ENCODE results near the gene TEKT1.

The TEKT1 gene

DNA sequence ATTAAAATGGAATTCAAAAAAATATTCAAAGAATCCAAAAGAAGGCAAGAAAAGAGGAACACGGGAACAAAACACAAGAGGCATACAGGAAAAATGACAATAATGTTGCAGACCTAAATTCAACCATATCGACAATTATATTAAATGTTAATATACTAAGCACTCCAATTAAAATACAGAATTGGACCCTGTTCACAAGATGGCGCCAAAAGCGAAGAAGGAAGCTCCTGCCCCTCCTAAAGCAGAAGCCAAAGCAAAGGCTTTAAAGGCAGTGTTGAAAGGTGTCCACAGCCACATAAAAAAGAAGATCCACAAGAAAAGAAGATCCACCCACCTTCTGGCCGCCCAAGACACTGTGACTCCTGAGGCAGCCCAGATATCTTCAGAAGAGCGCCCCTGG lies 82.0 kb downstream of the TEKT1 start:
- no peak for TF ChIP-seq CTCF (IDR thresholded peaks at IDR 0.05; ENCODE audit: borderline replicate concordance, insufficient read depth, low read depth, low read length)
- no peak overlapping the region for H3K4me3 ChIP-seq (ENCODE audit: low read depth, low read length)

DNA sequence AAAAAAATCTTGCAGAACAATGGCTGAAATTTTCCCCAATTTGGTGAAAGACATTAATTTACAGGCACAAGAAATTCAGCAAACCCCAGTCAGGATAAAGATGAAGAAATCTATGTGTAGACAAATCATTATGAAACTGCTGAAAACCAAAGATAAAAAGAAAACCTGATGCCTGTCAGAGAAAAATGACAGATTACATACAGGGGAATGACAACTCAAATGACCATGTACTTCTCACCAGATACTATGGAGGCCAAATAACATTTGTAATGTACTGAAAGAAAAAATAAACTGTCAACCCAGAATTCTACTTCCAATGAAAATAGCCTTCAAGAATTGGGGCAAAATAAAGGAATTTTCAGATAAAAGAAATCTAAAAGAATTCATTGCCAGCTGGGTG lies 82.9 kb downstream of the TEKT1 start:
- no peak for TF ChIP-seq CTCF (IDR thresholded peaks at IDR 0.05; ENCODE audit: borderline replicate concordance, insufficient read depth, low read depth, low read length)
- no peak overlapping the region for H3K4me3 ChIP-seq (ENCODE audit: low read depth, low read length)

Measured in GM12875 (cell line).